ENCODE measurements around the gene ARSK. TPM values are rescaled to one million over a fixed set of nuclear protein-coding genes. Genes with fewer than 3 reads are reported as not detected.

The ARSK gene
- total RNA-seq, 2 donors from 2014 or later = 7.3 to 23.3 TPM

DNA sequence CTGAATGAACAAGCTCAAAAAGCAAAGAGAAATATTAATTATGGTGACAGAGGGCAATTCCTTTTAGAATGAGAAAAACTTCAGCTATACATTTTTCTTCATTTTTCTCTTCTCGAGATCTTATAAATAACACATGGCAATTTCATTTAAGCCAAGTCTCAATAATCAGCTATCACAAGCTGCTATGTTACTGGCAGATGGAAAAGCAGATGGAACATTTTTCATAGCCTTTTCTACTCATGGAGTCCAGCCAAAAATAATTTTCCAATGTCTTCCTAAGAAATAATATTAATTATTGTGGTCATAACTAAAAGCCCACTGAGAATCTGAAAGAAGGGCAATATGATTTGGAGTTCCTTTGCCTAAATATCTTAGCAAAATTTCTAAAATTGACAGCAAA is 35.8 kb upstream of the ARSK start:
- H3K9me3 ChIP-seq = no peaks in the 10 kb centered on the region
- H3K27me3 ChIP-seq (replicated peaks; ENCODE audit: insufficient read depth) = no peaks in the 10 kb centered on the region
- no peak for DNase-seq (ENCODE audit: low spot score)
- intact Hi-C loops (cut with DNase I) = no loop called here
- H3K36me3 ChIP-seq = no peaks in the 10 kb centered on the region
- TF ChIP-seq, protein P1, sequence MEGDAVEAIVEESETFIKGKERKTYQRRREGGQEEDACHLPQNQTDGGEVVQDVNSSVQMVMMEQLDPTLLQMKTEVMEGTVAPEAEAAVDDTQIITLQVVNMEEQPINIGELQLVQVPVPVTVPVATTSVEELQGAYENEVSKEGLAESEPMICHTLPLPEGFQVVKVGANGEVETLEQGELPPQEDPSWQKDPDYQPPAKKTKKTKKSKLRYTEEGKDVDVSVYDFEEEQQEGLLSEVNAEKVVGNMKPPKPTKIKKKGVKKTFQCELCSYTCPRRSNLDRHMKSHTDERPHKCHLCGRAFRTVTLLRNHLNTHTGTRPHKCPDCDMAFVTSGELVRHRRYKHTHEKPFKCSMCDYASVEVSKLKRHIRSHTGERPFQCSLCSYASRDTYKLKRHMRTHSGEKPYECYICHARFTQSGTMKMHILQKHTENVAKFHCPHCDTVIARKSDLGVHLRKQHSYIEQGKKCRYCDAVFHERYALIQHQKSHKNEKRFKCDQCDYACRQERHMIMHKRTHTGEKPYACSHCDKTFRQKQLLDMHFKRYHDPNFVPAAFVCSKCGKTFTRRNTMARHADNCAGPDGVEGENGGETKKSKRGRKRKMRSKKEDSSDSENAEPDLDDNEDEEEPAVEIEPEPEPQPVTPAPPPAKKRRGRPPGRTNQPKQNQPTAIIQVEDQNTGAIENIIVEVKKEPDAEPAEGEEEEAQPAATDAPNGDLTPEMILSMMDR (IDR thresholded peaks at IDR 0.05) = no peak
- TF ChIP-seq POLR2A (IDR thresholded peaks at IDR 0.05) (no peak), POLR2AphosphoS5 (IDR thresholded peaks at IDR 0.05) (no peak)
- H3K4me1 ChIP-seq (replicated peaks) = no peaks in the 10 kb centered on the region
- no peak overlapping the region for H3K4me3 ChIP-seq
- no peak overlapping the region for H3K27ac ChIP-seq
- WGBS = 73% methylated on average over 1 of the region's 1 CpG

DNA sequence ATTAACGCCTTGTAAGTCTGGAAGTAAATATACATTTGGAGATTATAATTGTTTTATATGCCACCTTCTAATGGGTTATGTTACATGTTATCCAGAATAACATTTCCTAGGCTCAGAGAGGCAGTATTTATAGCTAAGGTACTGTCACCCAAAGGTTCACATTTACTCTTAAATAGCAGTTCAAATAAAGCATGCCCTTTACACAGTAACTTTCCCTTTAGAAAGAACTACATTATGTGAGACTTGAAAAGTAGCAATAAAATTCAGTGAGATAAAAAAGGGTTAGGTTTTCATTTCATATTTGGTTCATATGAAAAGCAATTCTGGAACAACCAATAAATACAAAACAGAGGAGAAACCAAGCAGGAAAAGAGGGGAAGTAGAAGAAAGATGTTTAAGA is 35.2 kb upstream of the ARSK start:
- no peaks in the 10 kb centered on the region for H3K4me1 ChIP-seq (replicated peaks)
- no peaks in the 10 kb centered on the region for H3K36me3 ChIP-seq
- DNase-seq (ENCODE audit: low spot score) = no peak
- no peak for TF ChIP-seq POLR2AphosphoS5 (IDR thresholded peaks at IDR 0.05)
- no peaks in the 10 kb centered on the region for H3K9me3 ChIP-seq
- WGBS = 91% methylated on average over 1 of the region's 1 CpG
- no peak overlapping the region for H3K27ac ChIP-seq
- no peak overlapping the region for H3K4me3 ChIP-seq
- no peaks in the 10 kb centered on the region for H3K27me3 ChIP-seq (replicated peaks; ENCODE audit: insufficient read depth)
- intact Hi-C loops (cut with DNase I) = no loop called here

DNA sequence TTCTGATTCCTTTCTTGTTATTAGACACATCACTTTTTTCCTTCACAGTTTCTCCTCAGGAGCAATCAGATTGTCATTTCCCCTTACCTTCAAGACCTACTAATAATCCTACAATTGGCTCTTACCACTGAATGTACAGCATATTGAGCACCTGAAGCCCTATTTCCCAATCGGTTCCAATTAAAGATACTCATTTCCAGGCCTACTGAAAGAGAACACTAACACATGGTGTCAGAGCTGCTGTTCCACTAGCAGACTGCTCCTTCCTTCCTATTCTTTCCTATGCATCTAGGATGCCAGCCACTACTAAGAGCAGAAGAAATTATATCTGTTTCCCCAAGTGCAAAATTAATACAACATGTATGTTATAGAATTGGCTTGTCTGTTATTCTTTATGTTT is 34.7 kb upstream of the ARSK start:
- 88% methylated on average over 1 of the region's 1 CpG for WGBS
- Histone ChIP-seq H3K4me3 (no peak overlapping the region), H3K36me3 (no peaks in the 10 kb centered on the region), H3K27me3 (replicated peaks; ENCODE audit: insufficient read depth) (no peaks in the 10 kb centered on the region), H3K9me3 (no peaks in the 10 kb centered on the region), H3K27ac (no peak overlapping the region), H3K4me1 (replicated peaks) (no peaks in the 10 kb centered on the region)
- intact Hi-C loops (cut with DNase I) = no loop called here
- DNase-seq (ENCODE audit: low spot score) = no peak
- TF ChIP-seq POLR2AphosphoS5 (IDR thresholded peaks at IDR 0.05) (no peak), POLR2A (IDR thresholded peaks at IDR 0.05) (no peak)
- TF ChIP-seq, protein P1 (IDR thresholded peaks at IDR 0.05) = no peak

DNA sequence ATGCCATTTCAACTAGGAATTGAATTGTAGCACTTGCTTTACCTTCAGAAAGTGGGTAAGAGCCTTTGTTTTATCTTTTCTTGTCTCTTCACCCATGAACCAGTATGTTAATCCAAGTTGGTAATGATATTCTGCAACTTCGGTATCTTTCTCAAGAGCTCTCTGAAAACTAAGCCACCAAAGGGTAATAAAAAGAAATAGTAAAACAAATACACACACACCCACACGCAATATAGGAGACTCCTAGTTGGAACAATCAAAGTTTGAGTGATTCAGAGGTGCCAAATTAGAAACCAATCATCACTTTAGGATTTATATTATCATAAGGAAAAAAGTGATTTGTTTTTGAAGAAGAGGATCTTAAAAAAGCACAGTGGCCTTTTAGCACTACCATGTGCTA is 30.5 kb upstream of the ARSK start:
- Histone ChIP-seq H3K27me3 (replicated peaks; ENCODE audit: insufficient read depth) (no peaks in the 10 kb centered on the region), H3K9me3 (no peaks in the 10 kb centered on the region), H3K27ac (no peak overlapping the region), H3K4me1 (replicated peaks) (no peaks in the 10 kb centered on the region), H3K36me3 (no peaks in the 10 kb centered on the region), H3K4me3 (no peak overlapping the region)
- TF ChIP-seq, protein P1 (IDR thresholded peaks at IDR 0.05) = no peak
- TF ChIP-seq POLR2AphosphoS5 (IDR thresholded peaks at IDR 0.05) = no peak
- no peak for TF ChIP-seq POLR2A (IDR thresholded peaks at IDR 0.05)
- 59% methylated on average over 2 of the region's 2 CpGs for WGBS
- DNase-seq (ENCODE audit: low spot score) = no peak
- intact Hi-C loops (cut with DNase I) = no loop called here

DNA sequence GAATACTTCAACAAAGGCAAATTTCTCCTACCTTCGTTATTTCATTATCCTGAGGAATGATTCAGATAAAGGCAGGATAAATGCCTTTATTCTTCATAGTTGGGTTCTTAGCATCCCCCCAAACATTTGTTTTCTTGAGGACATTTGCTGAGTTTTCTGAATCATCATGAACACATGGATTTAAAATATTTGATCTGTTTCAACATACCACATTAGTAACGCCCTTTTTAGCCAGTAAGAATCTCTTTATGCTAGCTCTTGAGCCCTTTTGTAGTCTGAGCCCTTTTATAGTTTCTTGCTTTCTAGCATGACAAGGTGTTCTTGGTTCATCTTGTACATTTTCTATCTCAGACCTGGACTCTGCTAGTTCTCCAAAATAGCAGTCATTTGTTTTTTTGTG is 28.0 kb upstream of the ARSK start:
- H3K4me3 ChIP-seq = no peak overlapping the region
- no peak for DNase-seq (ENCODE audit: low spot score)
- no peaks in the 10 kb centered on the region for H3K9me3 ChIP-seq
- WGBS = 98% methylated on average over 2 of the region's 2 CpGs
- no peaks in the 10 kb centered on the region for H3K27me3 ChIP-seq (replicated peaks; ENCODE audit: insufficient read depth)
- TF ChIP-seq POLR2AphosphoS5 (IDR thresholded peaks at IDR 0.05) (no peak), POLR2A (IDR thresholded peaks at IDR 0.05) (no peak)
- TF ChIP-seq, protein P1 (IDR thresholded peaks at IDR 0.05) = no peak
- no peak overlapping the region for H3K27ac ChIP-seq
- intact Hi-C loops (cut with DNase I) = no loop called here
- no peaks in the 10 kb centered on the region for H3K36me3 ChIP-seq
- no peaks in the 10 kb centered on the region for H3K4me1 ChIP-seq (replicated peaks)

Measured in prostate gland (tissue), 2 donors.